ENCODE measurements around the gene TIAM2. TPM values are rescaled to one million over a fixed set of nuclear protein-coding genes. Genes with fewer than 3 reads are reported as not detected.

TIAM2 gene
- total and polyA plus RNA-seq, 2 experiments from 2014 or later: 14.2 to 24.4 TPM

- H3K36me3 Mint-ChIP-seq (ENCODE audit: low read depth): peaks cover 42% of the 10 kb centered on the region
- H3K4me3 Mint-ChIP-seq: no peak overlapping the region
- H3K27ac Mint-ChIP-seq: no peak overlapping the region
- H3K4me2 ChIP-seq: no peak overlapping the region
- ATAC-seq (no peak), DNase-seq (ENCODE audit: low spot score) (no peak)
- H3F3A ChIP-seq (replicated peaks; ENCODE audit: low read depth): no peaks in the 10 kb centered on the region
- peaks cover 4% of the 10 kb centered on the region for H3K27me3 Mint-ChIP-seq (ENCODE audit: insufficient read depth, low read depth, poor library complexity)
- no peak overlapping the region for H3K27ac ChIP-seq (ENCODE audit: low read depth)
- H3K27me3 ChIP-seq (ENCODE audit: insufficient read depth): no peaks in the 10 kb centered on the region
- H3K9me2 ChIP-seq (ENCODE audit: insufficient read depth): no peaks in the 10 kb centered on the region
- TF ChIP-seq EZH2 (IDR thresholded peaks at IDR 0.05; ENCODE audit: low read depth, unreplicated experiment): no peak
- TF ChIP-seq, protein P1, sequence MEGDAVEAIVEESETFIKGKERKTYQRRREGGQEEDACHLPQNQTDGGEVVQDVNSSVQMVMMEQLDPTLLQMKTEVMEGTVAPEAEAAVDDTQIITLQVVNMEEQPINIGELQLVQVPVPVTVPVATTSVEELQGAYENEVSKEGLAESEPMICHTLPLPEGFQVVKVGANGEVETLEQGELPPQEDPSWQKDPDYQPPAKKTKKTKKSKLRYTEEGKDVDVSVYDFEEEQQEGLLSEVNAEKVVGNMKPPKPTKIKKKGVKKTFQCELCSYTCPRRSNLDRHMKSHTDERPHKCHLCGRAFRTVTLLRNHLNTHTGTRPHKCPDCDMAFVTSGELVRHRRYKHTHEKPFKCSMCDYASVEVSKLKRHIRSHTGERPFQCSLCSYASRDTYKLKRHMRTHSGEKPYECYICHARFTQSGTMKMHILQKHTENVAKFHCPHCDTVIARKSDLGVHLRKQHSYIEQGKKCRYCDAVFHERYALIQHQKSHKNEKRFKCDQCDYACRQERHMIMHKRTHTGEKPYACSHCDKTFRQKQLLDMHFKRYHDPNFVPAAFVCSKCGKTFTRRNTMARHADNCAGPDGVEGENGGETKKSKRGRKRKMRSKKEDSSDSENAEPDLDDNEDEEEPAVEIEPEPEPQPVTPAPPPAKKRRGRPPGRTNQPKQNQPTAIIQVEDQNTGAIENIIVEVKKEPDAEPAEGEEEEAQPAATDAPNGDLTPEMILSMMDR (conservative IDR thresholded peaks at IDR 0.05; ENCODE audit: low read depth in 2 of 2): no peak
- TF ChIP-seq, protein P2, sequence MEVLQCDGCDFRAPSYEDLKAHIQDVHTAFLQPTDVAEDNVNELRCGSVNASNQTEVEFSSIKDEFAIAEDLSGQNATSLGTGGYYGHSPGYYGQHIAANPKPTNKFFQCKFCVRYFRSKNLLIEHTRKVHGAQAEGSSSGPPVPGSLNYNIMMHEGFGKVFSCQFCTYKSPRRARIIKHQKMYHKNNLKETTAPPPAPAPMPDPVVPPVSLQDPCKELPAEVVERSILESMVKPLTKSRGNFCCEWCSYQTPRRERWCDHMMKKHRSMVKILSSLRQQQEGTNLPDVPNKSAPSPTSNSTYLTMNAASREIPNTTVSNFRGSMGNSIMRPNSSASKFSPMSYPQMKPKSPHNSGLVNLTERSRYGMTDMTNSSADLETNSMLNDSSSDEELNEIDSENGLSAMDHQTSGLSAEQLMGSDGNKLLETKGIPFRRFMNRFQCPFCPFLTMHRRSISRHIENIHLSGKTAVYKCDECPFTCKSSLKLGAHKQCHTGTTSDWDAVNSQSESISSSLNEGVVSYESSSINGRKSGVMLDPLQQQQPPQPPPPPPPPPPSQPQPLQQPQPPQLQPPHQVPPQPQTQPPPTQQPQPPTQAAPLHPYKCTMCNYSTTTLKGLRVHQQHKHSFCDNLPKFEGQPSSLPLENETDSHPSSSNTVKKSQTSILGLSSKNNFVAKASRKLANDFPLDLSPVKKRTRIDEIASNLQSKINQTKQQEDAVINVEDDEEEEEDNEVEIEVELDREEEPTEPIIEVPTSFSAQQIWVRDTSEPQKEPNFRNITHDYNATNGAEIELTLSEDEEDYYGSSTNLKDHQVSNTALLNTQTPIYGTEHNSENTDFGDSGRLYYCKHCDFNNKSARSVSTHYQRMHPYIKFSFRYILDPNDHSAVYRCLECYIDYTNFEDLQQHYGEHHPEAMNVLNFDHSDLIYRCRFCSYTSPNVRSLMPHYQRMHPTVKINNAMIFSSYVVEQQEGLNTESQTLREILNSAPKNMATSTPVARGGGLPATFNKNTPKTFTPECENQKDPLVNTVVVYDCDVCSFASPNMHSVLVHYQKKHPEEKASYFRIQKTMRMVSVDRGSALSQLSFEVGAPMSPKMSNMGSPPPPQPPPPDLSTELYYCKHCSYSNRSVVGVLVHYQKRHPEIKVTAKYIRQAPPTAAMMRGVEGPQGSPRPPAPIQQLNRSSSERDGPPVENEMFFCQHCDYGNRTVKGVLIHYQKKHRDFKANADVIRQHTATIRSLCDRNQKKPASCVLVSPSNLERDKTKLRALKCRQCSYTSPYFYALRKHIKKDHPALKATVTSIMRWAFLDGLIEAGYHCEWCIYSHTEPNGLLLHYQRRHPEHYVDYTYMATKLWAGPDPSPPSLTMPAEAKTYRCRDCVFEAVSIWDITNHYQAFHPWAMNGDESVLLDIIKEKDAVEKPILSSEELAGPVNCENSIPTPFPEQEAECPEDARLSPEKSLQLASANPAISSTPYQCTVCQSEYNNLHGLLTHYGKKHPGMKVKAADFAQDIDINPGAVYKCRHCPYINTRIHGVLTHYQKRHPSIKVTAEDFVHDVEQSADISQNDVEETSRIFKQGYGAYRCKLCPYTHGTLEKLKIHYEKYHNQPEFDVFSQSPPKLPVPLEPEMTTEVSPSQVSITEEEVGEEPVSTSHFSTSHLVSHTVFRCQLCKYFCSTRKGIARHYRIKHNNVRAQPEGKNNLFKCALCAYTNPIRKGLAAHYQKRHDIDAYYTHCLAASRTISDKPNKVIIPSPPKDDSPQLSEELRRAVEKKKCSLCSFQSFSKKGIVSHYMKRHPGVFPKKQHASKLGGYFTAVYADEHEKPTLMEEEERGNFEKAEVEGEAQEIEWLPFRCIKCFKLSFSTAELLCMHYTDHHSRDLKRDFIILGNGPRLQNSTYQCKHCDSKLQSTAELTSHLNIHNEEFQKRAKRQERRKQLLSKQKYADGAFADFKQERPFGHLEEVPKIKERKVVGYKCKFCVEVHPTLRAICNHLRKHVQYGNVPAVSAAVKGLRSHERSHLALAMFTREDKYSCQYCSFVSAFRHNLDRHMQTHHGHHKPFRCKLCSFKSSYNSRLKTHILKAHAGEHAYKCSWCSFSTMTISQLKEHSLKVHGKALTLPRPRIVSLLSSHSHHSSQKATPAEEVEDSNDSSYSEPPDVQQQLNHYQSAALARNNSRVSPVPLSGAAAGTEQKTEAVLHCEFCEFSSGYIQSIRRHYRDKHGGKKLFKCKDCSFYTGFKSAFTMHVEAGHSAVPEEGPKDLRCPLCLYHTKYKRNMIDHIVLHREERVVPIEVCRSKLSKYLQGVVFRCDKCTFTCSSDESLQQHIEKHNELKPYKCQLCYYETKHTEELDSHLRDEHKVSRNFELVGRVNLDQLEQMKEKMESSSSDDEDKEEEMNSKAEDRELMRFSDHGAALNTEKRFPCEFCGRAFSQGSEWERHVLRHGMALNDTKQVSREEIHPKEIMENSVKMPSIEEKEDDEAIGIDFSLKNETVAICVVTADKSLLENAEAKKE (CRISPR knock-in tag; IDR thresholded peaks at IDR 0.05): no peak
- TF ChIP-seq REST (IDR thresholded peaks at IDR 0.05; ENCODE audit: unreplicated experiment): no peak
- TF ChIP-seq CREB1 (CRISPR knock-in tag; IDR thresholded peaks at IDR 0.05; ENCODE audit: low read depth): no peak
- TF ChIP-seq POLR2AphosphoS5 (IDR thresholded peaks at IDR 0.05; ENCODE audit: low read depth): no peak
- no peak for TF ChIP-seq STAT1 (IDR thresholded peaks at IDR 0.05; ENCODE audit: unreplicated experiment)
- no peak for TF ChIP-seq NANOG (IDR thresholded peaks at IDR 0.05; ENCODE audit: borderline replicate concordance)
- no peak for TF ChIP-seq ZNF331 (CRISPR knock-in tag; IDR thresholded peaks at IDR 0.05; ENCODE audit: low read depth)
- no peak for TF ChIP-seq JUNB (IDR thresholded peaks at IDR 0.05; ENCODE audit: unreplicated experiment)
- TF ChIP-seq, protein P3, sequence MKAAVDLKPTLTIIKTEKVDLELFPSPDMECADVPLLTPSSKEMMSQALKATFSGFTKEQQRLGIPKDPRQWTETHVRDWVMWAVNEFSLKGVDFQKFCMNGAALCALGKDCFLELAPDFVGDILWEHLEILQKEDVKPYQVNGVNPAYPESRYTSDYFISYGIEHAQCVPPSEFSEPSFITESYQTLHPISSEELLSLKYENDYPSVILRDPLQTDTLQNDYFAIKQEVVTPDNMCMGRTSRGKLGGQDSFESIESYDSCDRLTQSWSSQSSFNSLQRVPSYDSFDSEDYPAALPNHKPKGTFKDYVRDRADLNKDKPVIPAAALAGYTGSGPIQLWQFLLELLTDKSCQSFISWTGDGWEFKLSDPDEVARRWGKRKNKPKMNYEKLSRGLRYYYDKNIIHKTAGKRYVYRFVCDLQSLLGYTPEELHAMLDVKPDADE (IDR thresholded peaks at IDR 0.05): no peak
- no peak for TF ChIP-seq ZNF114 (CRISPR knock-in tag; IDR thresholded peaks at IDR 0.05)
- TF ChIP-seq EZH2phosphoT487 (IDR thresholded peaks at IDR 0.05; ENCODE audit: unreplicated experiment): no peak
- peaks cover 36% of the 10 kb centered on the region for H3K79me2 ChIP-seq (replicated peaks; ENCODE audit: insufficient read depth)
- peaks cover 10% of the 10 kb centered on the region; the same call in 1 of the 2 replicates for H3K36me3 ChIP-seq (ENCODE audit: insufficient read depth)
- no peaks in the 10 kb centered on the region for H3K9me3 Mint-ChIP-seq
- H3K4me3 ChIP-seq: no peak overlapping the region
- peaks cover 13% of the 10 kb centered on the region; the same call in 2 of the 3 replicates for H3K4me1 Mint-ChIP-seq
- no peak overlapping the region for H2AFZ ChIP-seq
- peaks cover 10% of the 10 kb centered on the region for H3K4me1 ChIP-seq (ENCODE audit: insufficient read depth)
- H4K20me1 ChIP-seq (replicated peaks; ENCODE audit: insufficient read depth): peaks cover 9% of the 10 kb centered on the region; the same call in 1 of the 2 replicates
Measured at GRCh38 chr6:155303361-155303870, 308.3 kb downstream of the TIAM2 start.
